GM12878 (cell line): Measurements from ENCODE around the gene RPS6KA2.

ENCODE experiments used
- POLR2AphosphoS5 ChIP-seq: IDR thresholded peaks from 2 replicates; pipeline ENCODE4 v1.6.1; 2011; ENCODE audit warnings: mild to moderate bottlenecking, low read length, inconsistent platforms
- TF ChIP-seq, protein P1 (sequence below): IDR thresholded peaks from 2 replicates; pipeline ENCODE4 v1.6.1; 2012; ENCODE audit warnings: improper control_type of control experiment, low read depth, low read length; ENCODE audit not compliant: insufficient replicate concordance
- TF ChIP-seq, protein P2 (sequence below), 3 experiments: IDR thresholded peaks in 2 of 3; conservative IDR thresholded peaks in 1 of 3; 2 replicates each; pipeline ENCODE4 v1.5.1; 2011; ENCODE audit warnings: low read depth in 3 of 3, low read length in 3 of 3, mild to moderate bottlenecking in 3 of 3, control low read depth in 2 of 3, moderate library complexity in 2 of 3, inconsistent platforms in 1 of 3, mixed read lengths in 1 of 3; ENCODE audit not compliant: control insufficient read depth in 2 of 3, insufficient read depth in 1 of 3; ENCODE audit errors: extremely low read depth in 1 of 3
- TF ChIP-seq, protein P3 (sequence below): IDR thresholded peaks from 2 replicates; pipeline ENCODE4 v1.6.1; 2012; ENCODE audit warnings: low read depth, low read length, improper control_type of control experiment

DNA sequence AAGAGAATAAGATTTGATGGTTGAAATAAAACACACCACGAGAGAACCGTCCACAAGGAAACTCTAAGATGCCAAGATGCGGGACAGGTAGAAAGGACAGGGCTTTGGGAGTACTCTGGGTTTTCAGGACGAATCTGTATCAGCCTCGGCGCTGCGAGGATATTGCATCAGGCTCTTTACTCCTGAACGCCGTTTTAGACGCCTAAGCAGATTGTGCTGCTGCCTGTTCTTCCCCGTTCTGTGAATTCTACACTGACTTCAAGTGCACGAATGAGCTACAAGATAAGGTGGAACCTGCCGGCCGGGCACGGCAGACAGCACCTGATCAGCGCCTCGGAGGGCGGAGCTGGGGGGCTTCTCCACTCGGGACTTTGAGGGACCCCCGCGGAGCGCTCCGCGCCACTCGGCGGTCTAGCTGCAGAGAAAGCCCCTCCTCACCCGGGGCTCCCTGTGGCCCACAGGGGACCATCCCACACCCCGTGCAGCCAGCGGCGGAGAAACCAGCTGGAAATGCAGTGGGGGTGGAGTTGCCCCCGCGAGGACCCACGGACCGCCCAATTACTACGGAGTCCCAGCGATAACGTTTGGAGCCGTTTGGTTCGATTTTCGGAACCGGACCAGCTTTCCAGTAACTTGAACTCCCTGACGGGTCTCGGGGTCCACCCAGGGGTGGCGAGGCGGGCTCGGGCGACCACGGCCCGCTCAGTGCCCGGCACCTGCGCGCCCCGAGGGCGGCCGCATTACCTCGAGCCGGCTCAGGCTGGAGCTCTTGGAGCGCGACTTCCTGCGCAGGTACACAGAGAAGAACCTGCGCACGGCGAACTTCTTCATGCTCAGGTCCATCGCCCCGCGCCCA lies 646 bp downstream of the RPS6KA2 start:
- TF ChIP-seq, protein P1, sequence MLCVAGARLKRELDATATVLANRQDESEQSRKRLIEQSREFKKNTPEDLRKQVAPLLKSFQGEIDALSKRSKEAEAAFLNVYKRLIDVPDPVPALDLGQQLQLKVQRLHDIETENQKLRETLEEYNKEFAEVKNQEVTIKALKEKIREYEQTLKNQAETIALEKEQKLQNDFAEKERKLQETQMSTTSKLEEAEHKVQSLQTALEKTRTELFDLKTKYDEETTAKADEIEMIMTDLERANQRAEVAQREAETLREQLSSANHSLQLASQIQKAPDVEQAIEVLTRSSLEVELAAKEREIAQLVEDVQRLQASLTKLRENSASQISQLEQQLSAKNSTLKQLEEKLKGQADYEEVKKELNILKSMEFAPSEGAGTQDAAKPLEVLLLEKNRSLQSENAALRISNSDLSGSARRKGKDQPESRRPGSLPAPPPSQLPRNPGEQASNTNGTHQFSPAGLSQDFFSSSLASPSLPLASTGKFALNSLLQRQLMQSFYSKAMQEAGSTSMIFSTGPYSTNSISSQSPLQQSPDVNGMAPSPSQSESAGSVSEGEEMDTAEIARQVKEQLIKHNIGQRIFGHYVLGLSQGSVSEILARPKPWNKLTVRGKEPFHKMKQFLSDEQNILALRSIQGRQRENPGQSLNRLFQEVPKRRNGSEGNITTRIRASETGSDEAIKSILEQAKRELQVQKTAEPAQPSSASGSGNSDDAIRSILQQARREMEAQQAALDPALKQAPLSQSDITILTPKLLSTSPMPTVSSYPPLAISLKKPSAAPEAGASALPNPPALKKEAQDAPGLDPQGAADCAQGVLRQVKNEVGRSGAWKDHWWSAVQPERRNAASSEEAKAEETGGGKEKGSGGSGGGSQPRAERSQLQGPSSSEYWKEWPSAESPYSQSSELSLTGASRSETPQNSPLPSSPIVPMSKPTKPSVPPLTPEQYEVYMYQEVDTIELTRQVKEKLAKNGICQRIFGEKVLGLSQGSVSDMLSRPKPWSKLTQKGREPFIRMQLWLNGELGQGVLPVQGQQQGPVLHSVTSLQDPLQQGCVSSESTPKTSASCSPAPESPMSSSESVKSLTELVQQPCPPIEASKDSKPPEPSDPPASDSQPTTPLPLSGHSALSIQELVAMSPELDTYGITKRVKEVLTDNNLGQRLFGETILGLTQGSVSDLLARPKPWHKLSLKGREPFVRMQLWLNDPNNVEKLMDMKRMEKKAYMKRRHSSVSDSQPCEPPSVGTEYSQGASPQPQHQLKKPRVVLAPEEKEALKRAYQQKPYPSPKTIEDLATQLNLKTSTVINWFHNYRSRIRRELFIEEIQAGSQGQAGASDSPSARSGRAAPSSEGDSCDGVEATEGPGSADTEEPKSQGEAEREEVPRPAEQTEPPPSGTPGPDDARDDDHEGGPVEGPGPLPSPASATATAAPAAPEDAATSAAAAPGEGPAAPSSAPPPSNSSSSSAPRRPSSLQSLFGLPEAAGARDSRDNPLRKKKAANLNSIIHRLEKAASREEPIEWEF = no peak
- TF ChIP-seq, protein P2, sequence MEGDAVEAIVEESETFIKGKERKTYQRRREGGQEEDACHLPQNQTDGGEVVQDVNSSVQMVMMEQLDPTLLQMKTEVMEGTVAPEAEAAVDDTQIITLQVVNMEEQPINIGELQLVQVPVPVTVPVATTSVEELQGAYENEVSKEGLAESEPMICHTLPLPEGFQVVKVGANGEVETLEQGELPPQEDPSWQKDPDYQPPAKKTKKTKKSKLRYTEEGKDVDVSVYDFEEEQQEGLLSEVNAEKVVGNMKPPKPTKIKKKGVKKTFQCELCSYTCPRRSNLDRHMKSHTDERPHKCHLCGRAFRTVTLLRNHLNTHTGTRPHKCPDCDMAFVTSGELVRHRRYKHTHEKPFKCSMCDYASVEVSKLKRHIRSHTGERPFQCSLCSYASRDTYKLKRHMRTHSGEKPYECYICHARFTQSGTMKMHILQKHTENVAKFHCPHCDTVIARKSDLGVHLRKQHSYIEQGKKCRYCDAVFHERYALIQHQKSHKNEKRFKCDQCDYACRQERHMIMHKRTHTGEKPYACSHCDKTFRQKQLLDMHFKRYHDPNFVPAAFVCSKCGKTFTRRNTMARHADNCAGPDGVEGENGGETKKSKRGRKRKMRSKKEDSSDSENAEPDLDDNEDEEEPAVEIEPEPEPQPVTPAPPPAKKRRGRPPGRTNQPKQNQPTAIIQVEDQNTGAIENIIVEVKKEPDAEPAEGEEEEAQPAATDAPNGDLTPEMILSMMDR (IDR thresholded peaks at IDR 0.05 in 2 of 3, conservative IDR thresholded peaks at IDR 0.05 in 1 of 3; ENCODE audit: control insufficient read depth in 2 of 3, extremely low read depth in 1 of 3, insufficient read depth in 1 of 3, low read depth in 3 of 3, low read length in 3 of 3) = no peak
- TF ChIP-seq POLR2AphosphoS5 = no peak
- TF ChIP-seq, protein P3, sequence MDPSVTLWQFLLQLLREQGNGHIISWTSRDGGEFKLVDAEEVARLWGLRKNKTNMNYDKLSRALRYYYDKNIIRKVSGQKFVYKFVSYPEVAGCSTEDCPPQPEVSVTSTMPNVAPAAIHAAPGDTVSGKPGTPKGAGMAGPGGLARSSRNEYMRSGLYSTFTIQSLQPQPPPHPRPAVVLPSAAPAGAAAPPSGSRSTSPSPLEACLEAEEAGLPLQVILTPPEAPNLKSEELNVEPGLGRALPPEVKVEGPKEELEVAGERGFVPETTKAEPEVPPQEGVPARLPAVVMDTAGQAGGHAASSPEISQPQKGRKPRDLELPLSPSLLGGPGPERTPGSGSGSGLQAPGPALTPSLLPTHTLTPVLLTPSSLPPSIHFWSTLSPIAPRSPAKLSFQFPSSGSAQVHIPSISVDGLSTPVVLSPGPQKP = no peak
